NK-92 (cell line): Measurements from ENCODE around the gene EMID1.
"Not testable (repeated sequence)": the region's sequence is repeated elsewhere in the genome, so short reads cannot be mapped to it uniquely, and the experiment has no call there.

Experiments
- DNase-seq: peaks from one replicate; lab custom pipeline; 2025; ENCODE audit not compliant: unreplicated experiment; lab: John Stamatoyannopoulos, UW

The EMID1 gene

GRCh38 chr22:29230972-29231875, 25.5 kb downstream of the EMID1 start:
- DNase-seq, result no peak

DNA sequence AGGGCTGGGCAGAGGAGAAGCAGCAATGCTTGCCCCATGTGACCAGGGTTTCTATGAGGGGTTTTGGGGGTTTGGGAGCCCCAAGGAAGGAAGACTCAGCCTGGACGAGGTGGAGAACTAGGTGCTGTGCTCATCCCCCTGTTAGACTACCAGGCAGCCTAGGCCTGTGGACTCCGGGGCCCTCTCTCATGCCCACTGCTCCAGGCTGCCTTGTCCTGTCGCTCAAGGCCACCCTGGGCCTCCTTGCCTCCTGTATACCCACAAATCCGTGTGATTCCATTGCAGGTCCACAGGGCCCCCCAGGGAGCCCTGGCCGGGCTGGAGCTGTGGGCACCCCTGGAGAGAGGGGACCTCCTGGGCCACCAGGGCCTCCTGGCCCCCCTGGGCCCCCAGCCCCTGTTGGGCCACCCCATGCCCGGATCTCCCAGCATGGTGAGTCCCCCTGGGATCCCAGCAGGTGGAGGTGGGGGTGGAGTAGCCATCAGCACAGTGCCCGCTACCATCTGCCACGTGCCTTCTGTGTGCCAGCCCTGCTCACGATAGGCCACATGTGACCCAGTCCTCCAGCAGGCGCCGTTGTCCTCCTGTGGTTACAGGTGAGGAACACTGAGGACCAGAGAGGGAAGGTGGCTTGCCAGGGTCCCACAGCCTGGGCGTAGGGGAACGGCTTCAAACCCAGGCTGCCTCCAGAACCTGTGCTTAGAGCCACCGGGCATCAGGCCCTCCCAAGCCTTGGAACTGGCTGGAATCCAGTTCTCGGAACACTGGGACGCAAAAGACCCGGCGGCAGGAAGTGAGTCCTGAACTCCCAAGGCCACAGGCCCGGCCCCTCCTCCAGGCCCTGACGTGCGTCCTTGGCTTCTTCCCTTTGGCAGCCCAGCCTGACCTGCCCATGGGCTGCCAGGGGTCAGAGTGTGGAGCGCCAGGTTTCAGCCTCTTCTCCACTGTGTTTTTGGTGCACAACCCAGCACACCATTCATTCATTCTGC, 26.6 kb downstream of the EMID1 start:
- no peak for DNase-seq

GRCh38 chr22:29233277-29233877, 27.7 kb downstream of the EMID1 start:
- DNase-seq, result no peak

DNA sequence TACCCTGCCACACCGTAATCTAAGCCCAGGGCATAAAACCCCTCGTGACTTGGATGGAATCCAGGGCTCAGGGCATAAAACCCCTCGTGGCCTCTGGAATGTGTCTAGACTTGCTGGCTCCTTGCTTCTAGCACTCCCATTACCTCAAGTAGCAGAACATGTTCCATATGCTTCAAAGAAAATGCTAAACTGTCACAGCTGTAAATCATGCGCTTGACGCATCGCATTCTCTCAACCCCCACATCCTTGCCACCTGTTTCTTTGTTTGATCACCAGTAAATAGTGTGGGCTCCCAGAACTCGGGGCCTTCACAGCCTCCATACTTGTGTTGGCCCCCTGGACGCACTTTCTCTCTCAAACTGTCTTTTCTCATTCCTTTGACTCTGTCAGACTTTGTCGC, 34.8 kb downstream of the EMID1 start:
- DNase-seq, result not testable (repeated sequence)

GRCh38 chr22:29243874-29244446, 38.3 kb downstream of the EMID1 start:
- no peak for DNase-seq

GRCh38 chr22:29244785-29245625, 39.3 kb downstream of the EMID1 start:
- no peak for DNase-seq

DNA sequence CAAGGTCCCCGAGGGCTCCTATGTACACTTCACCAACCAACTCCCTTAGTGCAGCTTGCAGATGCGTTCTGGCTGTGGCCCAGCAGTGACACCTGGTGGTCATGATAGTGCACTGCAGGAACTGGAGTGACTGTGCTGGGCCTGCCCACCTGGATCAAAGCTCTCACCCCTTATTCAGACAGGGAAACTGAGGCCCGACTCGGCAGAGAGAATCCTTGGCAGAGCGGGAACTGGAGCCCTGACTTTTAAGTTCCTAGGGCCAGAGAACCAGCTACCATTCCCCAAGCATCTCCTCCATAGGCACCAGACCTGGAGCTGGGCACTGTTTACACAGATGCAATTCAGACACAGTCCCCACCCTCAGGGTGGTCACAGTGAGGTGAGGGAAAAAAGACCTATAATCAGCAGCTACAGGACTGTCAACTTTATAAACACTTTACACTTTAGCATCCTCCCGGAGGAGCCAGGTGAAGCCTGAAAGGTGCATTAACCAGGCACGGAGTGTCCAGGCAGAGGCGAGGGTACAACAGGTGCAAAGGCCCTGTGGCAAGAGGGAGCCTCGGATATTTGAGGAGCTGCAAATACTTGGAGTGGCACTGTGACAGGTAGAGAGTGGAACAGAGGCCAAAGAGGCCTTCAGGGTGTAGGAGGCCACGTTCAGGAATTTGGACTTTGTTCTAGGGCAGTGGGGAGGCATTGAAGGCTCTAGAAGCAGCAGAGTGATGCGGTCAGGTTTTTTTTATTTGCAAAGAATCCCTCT, 40.1 kb downstream of the EMID1 start:
- no peak for DNase-seq

DNA sequence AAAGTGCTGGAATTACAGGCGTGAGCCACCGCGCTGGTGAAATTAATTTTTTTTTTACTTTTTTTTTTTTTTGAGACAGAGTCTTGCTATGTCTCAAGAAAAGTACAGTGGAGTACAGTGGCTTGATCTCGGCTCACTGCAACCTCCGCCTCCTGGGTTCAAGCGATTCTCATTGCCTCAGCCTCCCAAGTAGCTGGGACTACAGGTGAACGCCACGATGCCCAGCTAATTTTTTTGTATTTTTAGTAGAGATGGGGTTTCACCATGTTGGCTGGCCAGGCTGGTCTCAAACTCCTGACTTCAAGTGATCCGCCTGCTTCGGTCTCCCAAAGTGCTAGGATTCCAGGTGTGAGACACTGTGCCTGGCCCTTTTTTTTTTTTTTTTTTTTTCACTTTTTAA, 42.2 kb downstream of the EMID1 start:
- DNase-seq, result not testable (repeated sequence)

DNA sequence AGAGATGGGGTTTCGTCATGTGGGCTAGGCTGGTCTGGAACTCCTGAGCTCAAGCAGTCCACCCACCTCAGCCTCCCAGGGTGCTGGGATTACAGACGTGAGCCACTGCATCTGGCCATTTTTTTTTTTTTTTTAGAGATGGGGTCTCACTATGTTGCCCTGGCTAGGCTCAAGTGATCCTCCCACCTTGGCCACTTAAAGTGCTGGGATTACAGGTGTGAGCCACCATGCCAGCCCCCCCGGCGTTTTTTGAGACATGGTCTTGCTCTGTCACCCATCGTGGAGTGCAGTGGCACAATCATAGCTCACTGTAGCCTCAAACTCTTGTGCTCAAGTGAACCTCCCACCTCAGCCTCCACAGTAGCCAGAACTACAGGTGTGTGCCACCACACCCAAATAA, 45.6 kb downstream of the EMID1 start:
- DNase-seq, result no peak

DNA sequence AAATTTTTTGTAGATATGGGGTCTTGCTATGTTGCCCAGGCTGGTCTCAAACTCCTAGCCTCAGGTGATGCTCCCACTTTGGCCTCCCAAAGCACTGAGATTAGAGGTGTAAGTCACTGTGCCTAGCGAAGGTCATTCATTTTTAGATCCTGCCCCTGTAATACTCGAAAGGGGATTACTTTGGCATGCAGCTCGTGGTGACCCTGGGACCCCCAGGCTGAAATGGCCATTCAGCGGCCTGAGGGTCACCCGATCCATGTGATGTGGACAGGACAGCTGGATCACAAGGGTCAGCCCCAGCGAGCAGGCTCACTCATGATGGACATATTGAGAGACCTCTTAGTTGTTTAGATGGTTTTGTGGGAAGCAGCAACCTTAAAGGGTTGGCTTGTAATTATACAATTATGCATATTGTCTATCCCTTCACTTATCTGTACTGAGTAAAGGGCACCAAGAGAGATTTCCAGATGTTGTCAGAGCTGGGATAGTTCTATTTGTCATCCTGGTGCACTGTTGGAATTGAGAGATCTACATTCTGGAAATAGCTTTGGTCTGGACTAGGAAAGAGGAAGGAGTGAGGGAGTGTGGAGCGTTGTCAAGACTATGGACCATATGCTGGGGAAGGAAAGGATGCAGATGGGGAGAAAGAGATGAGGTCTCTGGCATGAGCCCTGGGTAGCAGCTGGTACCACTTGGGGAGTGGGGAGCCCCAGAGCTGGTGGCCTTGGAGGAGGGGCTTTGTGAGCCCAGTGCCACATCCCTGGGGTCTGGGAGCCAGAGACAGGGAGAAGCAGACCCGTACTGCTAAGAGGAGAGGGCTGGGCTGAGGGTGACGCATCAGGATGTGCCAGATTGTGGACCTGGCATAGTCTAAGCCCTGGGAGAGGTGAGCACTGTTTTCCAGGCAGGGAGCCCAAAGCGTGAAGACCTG, 46.5 kb downstream of the EMID1 start:
- DNase-seq, result no peak

DNA sequence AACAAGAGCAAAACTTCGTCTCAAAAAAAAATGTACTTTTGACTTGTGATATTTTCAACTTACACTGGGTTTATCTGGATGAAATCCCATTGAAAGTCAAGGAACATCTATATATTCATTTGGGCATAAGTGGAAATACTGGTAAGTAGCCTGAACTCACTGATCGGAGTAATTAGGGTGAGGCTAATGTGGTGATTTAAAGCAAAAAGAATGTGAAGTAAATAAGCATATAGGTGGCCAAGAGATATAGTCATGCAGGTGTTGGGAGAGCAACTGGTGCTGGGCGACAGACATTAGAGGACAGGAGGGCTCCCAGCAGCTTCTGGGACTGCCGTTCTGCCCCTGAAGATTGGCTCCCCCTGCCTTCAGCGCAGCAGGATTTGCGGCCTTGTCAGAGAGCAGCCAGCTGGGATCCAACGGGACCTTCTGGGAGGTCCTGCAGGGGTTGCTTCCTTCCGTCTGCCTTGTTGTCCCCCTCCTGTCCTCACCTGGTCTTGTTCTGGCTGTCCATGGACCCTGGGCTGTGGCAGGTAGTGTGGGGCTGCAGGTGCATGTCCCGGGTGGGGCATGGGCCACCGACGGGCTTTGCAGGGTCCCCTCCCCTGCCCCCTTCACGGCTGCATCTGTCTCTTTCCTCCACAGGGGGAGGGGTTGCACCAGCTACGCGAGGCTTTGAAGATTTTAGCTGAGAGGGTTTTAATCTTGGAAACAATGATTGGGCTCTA, 48.0 kb downstream of the EMID1 start:
- DNase-seq, result no peak

DNA sequence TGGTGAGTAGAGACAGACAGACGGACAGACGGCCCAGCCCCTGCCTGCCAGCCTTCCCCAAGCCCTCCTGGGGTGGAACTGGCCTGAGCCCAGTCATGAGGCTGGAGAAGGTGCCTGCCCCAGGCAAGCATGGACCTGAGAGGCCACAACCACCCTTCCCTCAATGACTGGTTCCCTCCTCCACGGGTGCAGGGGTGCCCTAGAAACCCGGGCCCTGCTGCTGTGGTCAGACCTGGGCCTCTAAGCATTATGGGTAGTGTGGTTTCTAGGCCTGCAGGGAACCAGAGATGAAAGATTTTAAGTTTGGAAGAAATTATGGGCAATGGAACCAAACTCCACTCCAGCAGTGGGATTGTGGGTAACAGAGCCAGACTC, 48.6 kb downstream of the EMID1 start:
- DNase-seq, result no peak

- no peak for DNase-seq
Measured at GRCh38 chr22:29255064-29255621, 49.4 kb downstream of the EMID1 start.

- no peak for DNase-seq
Measured at GRCh38 chr22:29256606-29257325, 51.1 kb downstream of the EMID1 start.

- no peak for DNase-seq
Measured at GRCh38 chr22:29257751-29258181, 52.1 kb downstream of the EMID1 start.

GRCh38 chr22:29258407-29259252, 52.9 kb downstream of the EMID1 start:
- DNase-seq, result no peak
